ENCODE results near the gene USP6. TPM values are rescaled to one million over a fixed set of nuclear protein-coding genes. Genes with fewer than 3 reads are reported as not detected.
"Not testable (repeated sequence)": the region's sequence is repeated elsewhere in the genome, so short reads cannot be mapped to it uniquely, and the experiment has no call there.

USP6 gene
- total RNA-seq, 1 experiment from 2014 or later, result 0.10 TPM

DNA sequence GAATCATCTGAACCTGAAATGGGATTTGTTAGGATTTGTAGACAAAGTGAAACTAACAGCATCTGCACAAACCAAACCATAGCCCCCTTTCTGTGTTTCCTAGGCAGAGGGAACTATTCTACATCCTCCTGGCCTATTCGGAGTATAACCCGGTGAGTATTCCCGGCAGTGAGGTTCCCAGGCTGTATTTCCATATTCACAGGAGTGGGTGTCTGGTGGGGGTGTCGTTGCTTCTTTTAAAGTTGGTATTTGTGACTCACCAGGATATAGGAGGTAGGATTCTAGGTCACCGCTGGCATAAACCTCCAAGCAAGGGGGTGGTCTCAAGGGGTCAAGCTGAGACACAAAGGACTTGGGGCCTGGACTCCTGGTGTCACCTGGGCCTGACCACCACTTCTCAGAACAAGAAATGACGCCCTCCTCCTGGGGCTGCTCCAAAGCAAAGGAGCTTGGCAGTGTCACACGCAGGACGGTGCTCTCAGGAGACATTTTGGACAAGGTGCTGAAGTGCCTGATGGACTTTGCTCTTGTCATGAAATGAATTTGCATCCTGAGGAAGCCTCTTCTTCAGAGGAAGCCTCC lies 19.4 kb downstream of the USP6 start:
- RAD21 ChIA-PET (ENCODE audit: low non-redundant PET in 1 of 2, low total read pairs in 2 of 2, uncharacterized antibody in 2 of 2, unreplicated experiment in 2 of 2); H3K4me2 ChIP-seq (ENCODE audit: low read length); H3K36me3 ChIP-seq (ENCODE audit: control insufficient read depth in 1 of 2, insufficient read depth in 2 of 2, low read length in 2 of 2); H3K27ac ChIP-seq (ENCODE audit: low read depth, low read length); H3K4me3 ChIP-seq (replicated peaks in 1 of 2; ENCODE audit: low read depth in 1 of 2, low read length in 2 of 2); H3K79me2 ChIP-seq (ENCODE audit: insufficient read depth, low read length); H3K9ac ChIP-seq (ENCODE audit: low read length); DNase-seq (ENCODE audit: low read depth, low spot score); H3K4me1 ChIP-seq (ENCODE audit: control insufficient read depth in 1 of 2, insufficient read depth in 2 of 2, low read length in 2 of 2); POLR2A ChIA-PET; CTCF ChIA-PET; H3K27me3 ChIP-seq (ENCODE audit: insufficient read depth, low read length); H3K9me2 ChIP-seq (ENCODE audit: insufficient read depth); H3K9me3 ChIP-seq (ENCODE audit: control insufficient read depth in 1 of 2, insufficient read depth in 1 of 2, low read depth in 1 of 2, low read length in 2 of 2); H4K20me1 ChIP-seq (ENCODE audit: insufficient read depth); ATAC-seq; BruUV-seq (replicated peaks); intact Hi-C loops (cut with micrococcal nuclease); H2AFZ ChIP-seq (ENCODE audit: low read depth, low read length, poor library complexity, severe bottlenecking): not testable (repeated sequence)

DNA sequence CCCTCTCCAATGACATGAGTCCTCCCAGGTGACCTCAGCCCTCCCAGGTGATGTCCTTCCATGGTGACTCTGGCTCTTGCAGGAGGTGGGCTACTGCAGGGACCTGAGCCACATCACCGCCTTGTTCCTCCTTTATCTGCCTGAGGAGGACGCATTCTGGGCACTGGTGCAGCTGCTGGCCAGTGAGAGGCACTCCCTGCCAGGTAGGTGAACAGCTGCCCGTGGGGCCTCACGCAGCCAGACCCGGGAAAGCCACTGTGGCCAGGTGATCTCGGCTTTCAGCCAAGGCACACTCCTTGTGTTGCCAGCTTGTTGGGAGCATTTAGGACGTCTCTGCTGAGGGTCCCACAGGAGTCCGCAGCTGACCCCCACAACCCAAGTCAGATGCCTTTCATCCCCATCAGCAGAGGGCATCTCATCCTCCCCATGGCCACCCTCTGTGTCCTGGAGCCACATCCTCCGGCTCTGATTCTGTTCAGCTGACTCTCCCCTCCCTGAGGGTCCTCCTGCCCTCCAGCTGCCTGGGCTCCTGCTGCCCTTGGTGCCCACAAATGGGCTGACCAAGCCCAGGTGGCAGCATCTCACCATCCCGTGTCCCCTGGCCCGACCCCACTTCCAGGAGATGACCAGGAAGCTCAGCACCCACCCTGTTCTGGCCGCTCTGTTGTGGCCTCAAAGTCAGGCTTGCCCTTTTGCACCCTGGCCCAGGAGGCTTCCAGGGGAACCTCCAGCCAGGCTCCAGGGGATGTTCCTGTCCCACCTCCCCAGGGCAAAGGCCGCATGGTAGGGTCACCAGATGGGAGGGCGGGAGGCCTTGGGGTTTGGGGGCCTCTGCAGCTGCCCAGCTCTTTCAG lies 20.1 kb downstream of the USP6 start:
- Histone ChIP-seq H3K27ac (ENCODE audit: low read depth, low read length) (no peak overlapping the region), H3K4me2 (ENCODE audit: low read length) (no peak overlapping the region), H3K9me3 (ENCODE audit: control insufficient read depth in 1 of 2, insufficient read depth in 1 of 2, low read depth in 1 of 2, low read length in 2 of 2) (no peaks in the 10 kb centered on the region), H3K4me3 (replicated peaks in 1 of 2; ENCODE audit: low read depth in 1 of 2, low read length in 2 of 2) (no peak overlapping the region), H3K4me1 (ENCODE audit: control insufficient read depth in 1 of 2, insufficient read depth in 2 of 2, low read length in 2 of 2) (no peaks in the 10 kb centered on the region), H3K27me3 (ENCODE audit: insufficient read depth, low read length) (no peaks in the 10 kb centered on the region), H3K36me3 (ENCODE audit: control insufficient read depth in 1 of 2, insufficient read depth in 2 of 2, low read length in 2 of 2) (no peaks in the 10 kb centered on the region), H4K20me1 (ENCODE audit: insufficient read depth) (no peaks in the 10 kb centered on the region), H3K9ac (ENCODE audit: low read length) (no peak overlapping the region), H2AFZ (ENCODE audit: low read depth, low read length, poor library complexity, severe bottlenecking) (no peak overlapping the region), H3K79me2 (ENCODE audit: insufficient read depth, low read length) (no peaks in the 10 kb centered on the region), H3K9me2 (ENCODE audit: insufficient read depth) (no peaks in the 10 kb centered on the region)
- ChIA-PET CTCF (no interaction called here), RAD21 (ENCODE audit: low non-redundant PET in 1 of 2, low total read pairs in 2 of 2, uncharacterized antibody in 2 of 2, unreplicated experiment in 2 of 2) (no interaction called here), POLR2A (no interaction called here)
- TF ChIP-seq SRF (IDR thresholded peaks at IDR 0.05; ENCODE audit: low read depth), result no peak
- no peak for TF ChIP-seq ZNF274 (IDR thresholded peaks at IDR 0.05; ENCODE audit: low read depth, low read length)
- no peak for TF ChIP-seq SP1 (IDR thresholded peaks at IDR 0.05; ENCODE audit: low read depth)
- TF ChIP-seq JUND (IDR thresholded peaks at IDR 0.05), result no peak
- TF ChIP-seq CBX3 (IDR thresholded peaks at IDR 0.05; ENCODE audit: low read depth), result no peak
- TF ChIP-seq ELF1 (IDR thresholded peaks at IDR 0.05; ENCODE audit: borderline replicate concordance, low read depth), result no peak
- TF ChIP-seq POLR2AphosphoS5 (IDR thresholded peaks at IDR 0.05; ENCODE audit: low read depth, low read length), result no peak
- no peak for TF ChIP-seq MAX (IDR thresholded peaks at IDR 0.05)
- no peak for TF ChIP-seq TCF7L2 (IDR thresholded peaks at IDR 0.05; ENCODE audit: borderline replicate concordance, extremely low read depth, insufficient read depth, insufficient read length)
- DNase-seq (ENCODE audit: low read depth, low spot score) (no peak), ATAC-seq (no peak)
- intact Hi-C loops (cut with micrococcal nuclease), result no loop called here
- no TSS peak for BruUV-seq (replicated peaks)

- intact Hi-C loops (cut with micrococcal nuclease); H3K79me2 ChIP-seq (ENCODE audit: insufficient read depth, low read length); H3K9me2 ChIP-seq (ENCODE audit: insufficient read depth); H3K9ac ChIP-seq (ENCODE audit: low read length); CTCF ChIA-PET; H3K36me3 ChIP-seq (ENCODE audit: control insufficient read depth in 1 of 2, insufficient read depth in 2 of 2, low read length in 2 of 2); H3K27ac ChIP-seq (ENCODE audit: low read depth, low read length); H2AFZ ChIP-seq (ENCODE audit: low read depth, low read length, poor library complexity, severe bottlenecking); ATAC-seq; RAD21 ChIA-PET (ENCODE audit: low non-redundant PET in 1 of 2, low total read pairs in 2 of 2, uncharacterized antibody in 2 of 2, unreplicated experiment in 2 of 2); H3K9me3 ChIP-seq (ENCODE audit: control insufficient read depth in 1 of 2, insufficient read depth in 1 of 2, low read depth in 1 of 2, low read length in 2 of 2); H3K4me2 ChIP-seq (ENCODE audit: low read length); H3K27me3 ChIP-seq (ENCODE audit: insufficient read depth, low read length); H3K4me3 ChIP-seq (replicated peaks in 1 of 2; ENCODE audit: low read depth in 1 of 2, low read length in 2 of 2); DNase-seq (ENCODE audit: low read depth, low spot score); H3K4me1 ChIP-seq (ENCODE audit: control insufficient read depth in 1 of 2, insufficient read depth in 2 of 2, low read length in 2 of 2); H4K20me1 ChIP-seq (ENCODE audit: insufficient read depth); POLR2A ChIA-PET; BruUV-seq (replicated peaks): not testable (repeated sequence)
Measured at GRCh38 chr17:5136580-5137412, 21.0 kb downstream of the USP6 start.
